Bronchial epithelial cell (primary cell): ENCODE results near the gene KRTAP1-3. TPM values are rescaled to one million over a fixed set of nuclear protein-coding genes. Genes with fewer than 3 reads are reported as not detected.
"Not testable (repeated sequence)": the region's sequence is repeated elsewhere in the genome, so short reads cannot be mapped to it uniquely, and the experiment has no call there.

Source experiments
- DNase-seq: peaks from one replicate; pipeline ENCODE4 v3.0.0-alpha.2; 2010; ENCODE audit warnings: low read depth
- FAIRE-seq: peaks from 2 replicates; lab custom pipeline; 2011; peaks lifted over from hg19 to GRCh38; lab: Jason Lieb, UNC
- H3K27me3 ChIP-seq: 2 replicates; pipeline ENCODE4 v1.5.1; 2011; ENCODE audit warnings: low read length; ENCODE audit not compliant: control insufficient read depth, insufficient read depth
- H3K36me3 ChIP-seq: 2 replicates; pipeline ENCODE4 v1.5.1; 2011; ENCODE audit warnings: low read length; ENCODE audit not compliant: control insufficient read depth, insufficient read depth
- H3K4me3 ChIP-seq: 2 replicates; pipeline ENCODE4 v1.5.1; 2011; ENCODE audit warnings: mild to moderate bottlenecking, low read depth, low read length, control low read depth
- total RNA-seq: library from RNA; depleted of rRNA; stranded (reverse); fragments of >200 nt; gene quantifications from 2 replicates; pipeline ENCODE4 v1.2.1, GENCODE V29; 2014
- TF ChIP-seq, protein P1 (sequence below): IDR thresholded peaks from 2 replicates; pipeline ENCODE4 v1.5.1; 2011; ENCODE audit warnings: mild to moderate bottlenecking, moderate library complexity, low read length, control low read depth, inconsistent platforms; ENCODE audit not compliant: insufficient read depth, severe bottlenecking

KRTAP1-3 gene
- total RNA-seq, 1 donor from 2014 or later: not detected

DNA sequence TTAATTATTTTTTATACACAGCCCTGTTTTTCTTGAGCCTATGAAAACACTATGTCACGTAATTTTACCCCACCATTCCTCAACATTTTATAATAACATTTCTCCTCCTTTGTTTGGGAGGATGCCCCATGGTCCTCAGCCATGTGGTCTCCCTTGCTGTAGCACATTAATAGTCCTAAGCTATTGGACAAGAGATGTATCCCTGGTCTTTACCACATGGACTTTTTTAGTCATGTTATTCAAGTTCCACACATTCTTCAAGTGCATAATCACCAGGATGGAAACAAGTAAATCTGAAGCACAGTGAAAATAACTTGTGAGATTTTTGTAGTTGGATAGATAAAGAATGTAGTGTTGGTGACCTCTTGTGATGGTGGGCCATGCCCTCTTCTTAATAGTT is 27.3 kb upstream of the KRTAP1-3 start:
- DNase-seq (peak; percentile 62), FAIRE-seq (no peak)
- no peaks in the 10 kb centered on the region for H3K36me3 ChIP-seq
- H3K27me3 ChIP-seq: no peaks in the 10 kb centered on the region
- TF ChIP-seq, protein P1, sequence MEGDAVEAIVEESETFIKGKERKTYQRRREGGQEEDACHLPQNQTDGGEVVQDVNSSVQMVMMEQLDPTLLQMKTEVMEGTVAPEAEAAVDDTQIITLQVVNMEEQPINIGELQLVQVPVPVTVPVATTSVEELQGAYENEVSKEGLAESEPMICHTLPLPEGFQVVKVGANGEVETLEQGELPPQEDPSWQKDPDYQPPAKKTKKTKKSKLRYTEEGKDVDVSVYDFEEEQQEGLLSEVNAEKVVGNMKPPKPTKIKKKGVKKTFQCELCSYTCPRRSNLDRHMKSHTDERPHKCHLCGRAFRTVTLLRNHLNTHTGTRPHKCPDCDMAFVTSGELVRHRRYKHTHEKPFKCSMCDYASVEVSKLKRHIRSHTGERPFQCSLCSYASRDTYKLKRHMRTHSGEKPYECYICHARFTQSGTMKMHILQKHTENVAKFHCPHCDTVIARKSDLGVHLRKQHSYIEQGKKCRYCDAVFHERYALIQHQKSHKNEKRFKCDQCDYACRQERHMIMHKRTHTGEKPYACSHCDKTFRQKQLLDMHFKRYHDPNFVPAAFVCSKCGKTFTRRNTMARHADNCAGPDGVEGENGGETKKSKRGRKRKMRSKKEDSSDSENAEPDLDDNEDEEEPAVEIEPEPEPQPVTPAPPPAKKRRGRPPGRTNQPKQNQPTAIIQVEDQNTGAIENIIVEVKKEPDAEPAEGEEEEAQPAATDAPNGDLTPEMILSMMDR: no peak
- no peak overlapping the region for H3K4me3 ChIP-seq

DNA sequence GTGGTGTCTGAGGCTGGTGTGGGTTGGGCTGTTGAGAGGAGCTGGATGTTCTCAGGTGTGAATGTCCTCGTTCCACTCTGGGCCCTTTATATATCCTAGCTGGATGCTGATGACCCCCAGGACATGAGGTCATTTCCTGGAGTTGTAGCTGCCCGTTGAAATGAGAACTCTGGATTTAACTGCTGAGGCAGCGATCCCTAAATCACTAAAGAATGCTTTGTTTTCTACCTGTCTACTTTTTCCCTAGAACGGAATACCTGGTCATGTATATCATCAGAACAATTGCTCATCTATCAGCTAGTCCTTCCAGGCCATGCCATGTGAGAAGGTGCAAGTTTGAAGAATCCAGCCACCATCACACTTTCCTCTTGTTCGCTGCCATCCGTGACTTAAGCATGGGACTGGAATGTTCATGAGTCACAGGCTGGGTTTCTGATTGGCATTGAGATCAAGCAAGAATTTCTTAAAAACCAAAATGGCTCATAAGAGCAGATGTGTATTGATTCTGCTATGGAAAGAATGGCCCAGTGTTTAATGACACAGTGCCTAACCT is 25.5 kb upstream of the KRTAP1-3 start, which contains the start of gene KRTAP2-3:
Gene KRTAP2-3, minus strand, starts transcription at position 63 of the 553 bp plus-strand sequence. CDS start 64 bp downstream, outside the sequence.
- Histone ChIP-seq H3K36me3 (no peaks in the 10 kb centered on the region), H3K4me3 (no peak within 1 kb of the TSS), H3K27me3 (no peaks in the 10 kb centered on the region)
- FAIRE-seq: peak; percentile 91
- peak; percentile 92 for DNase-seq
- TF ChIP-seq, protein P1: no peak

DNA sequence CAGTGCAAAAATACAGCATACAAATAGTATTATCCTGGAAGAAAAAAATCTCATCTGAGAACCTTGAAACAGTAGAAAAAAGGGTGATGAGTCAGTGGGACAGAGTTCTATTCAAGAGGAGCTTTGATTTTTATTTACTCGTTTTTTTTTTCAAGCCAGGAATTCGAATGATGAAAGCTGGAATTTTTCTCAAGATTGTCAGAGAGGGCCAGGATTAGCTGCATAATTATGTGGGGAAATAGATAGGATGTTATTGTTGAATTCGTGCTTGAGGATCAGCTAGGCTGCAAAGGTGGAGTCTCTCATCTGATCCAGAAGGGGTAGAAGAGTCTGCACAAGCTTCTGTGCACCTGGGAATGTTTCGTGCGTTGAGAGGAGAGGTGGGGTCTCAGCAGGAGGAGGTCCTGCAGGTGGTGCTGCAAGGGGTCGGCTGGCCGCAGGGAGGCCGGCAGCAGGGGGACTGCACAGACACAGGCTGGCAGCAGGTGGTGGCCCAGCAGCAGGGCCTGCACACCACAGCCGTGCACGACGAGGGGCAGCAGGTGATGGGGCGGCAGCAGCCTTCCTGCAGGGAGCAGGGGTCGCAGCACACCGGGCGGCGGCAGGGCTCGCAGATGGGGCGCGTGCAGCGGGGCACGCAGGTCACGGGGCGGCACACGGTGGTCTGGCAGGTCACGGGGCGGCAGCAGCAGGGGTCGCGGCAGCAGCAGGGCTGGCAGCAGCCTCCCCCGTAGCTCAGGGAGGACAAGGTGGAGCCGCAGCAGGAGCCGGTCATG is 24.8 kb upstream of the KRTAP1-3 start:
- not testable (repeated sequence) for H3K27me3 ChIP-seq, H3K36me3 ChIP-seq, FAIRE-seq, H3K4me3 ChIP-seq
- DNase-seq: peak; percentile 61

DNA sequence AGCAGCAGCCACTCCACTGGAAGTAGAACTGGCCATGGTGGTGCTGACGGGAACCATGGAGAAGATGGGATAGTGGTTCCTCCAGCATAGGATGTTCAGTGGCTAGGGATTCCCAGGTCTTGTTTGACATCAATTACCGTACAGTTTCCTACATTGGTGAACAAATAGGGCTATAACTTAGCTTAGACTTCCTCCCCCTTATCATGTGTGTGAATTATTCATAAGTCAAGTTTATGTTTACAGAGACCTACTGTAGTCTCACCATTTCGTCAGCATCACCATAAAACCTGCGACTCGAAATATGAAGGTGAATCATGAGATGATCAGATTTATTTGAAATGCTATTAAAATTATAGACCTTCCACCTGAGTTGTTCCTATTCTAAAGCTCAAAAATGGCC is 24.1 kb upstream of the KRTAP1-3 start:
- no peak overlapping the region for H3K4me3 ChIP-seq
- FAIRE-seq: no peak
- H3K36me3 ChIP-seq: no peaks in the 10 kb centered on the region
- no peaks in the 10 kb centered on the region for H3K27me3 ChIP-seq
- TF ChIP-seq, protein P1: no peak
- DNase-seq: no peak

DNA sequence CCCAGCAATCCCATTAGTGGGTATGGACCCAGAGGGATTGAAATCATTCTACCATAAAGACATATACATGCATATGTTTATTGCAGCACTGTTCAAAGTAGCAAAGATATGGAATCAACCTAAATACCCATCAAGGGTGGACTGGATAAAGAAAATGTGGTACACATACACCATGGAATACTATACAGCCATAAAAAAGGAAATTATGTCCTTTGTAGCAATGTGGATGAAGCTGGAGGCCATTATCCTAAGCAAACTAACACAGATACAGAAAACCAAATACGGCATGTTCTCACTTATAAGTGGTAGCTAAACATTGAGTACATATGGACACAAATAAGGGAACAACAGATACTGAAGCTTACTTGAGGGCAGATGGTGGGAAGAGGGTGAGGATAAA is 22.9 kb upstream of the KRTAP1-3 start:
- Histone ChIP-seq H3K4me3 (no peak overlapping the region), H3K36me3 (no peaks in the 10 kb centered on the region), H3K27me3 (no peaks in the 10 kb centered on the region)
- TF ChIP-seq, protein P1: no peak
- DNase-seq: no peak
- no peak for FAIRE-seq

DNA sequence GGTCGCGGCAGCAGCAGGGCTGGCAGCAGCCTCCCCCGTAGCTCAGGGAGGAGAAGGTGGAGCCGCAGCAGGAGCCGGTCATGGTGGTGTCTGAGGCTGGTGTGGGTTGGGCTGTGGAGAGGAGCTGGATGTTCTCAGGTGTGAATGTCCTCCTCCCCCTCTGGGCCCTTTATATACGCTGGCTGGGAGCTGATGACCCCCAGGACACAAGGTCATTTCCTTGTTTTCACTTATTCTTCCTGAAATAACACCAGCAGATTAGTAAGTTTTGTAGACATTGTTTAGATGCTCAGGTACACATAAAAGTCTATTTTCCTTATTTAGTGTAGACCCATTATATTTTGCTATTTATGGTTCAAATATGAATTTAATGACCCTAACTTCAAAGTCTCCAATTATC is 20.5 kb upstream of the KRTAP1-3 start, which contains the start of gene KRTAP2-2:
Gene KRTAP2-2, minus strand, starts transcription at position 101 of the 400 bp plus-strand sequence. Its CDS starts 19 bp downstream, at position 82.
- H3K36me3 ChIP-seq, H3K27me3 ChIP-seq, DNase-seq, FAIRE-seq, H3K4me3 ChIP-seq: not testable (repeated sequence)

DNA sequence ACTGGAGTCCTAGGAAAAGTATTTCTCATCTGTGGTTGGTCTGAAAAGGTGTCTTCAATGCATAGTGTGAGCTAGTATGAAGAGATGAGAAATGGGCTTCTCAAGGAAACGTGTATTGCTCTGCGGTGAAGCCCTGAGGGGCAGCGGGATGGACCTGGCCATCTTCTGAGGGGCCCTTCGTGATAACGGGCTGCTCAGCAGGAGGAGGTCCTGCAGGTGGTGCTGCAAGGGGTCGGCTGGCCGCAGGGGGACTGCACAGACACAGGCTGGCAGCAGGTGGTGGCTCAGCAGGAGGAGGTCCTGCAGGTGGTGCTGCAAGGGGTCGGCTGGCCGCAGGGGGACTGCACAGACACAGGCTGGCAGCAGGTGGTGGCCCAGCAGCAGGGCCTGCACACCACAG is 19.9 kb upstream of the KRTAP1-3 start:
- FAIRE-seq: peak; percentile 23
- not testable (repeated sequence) for H3K36me3 ChIP-seq

More for the DNA sequence above, 19.9 kb upstream of the KRTAP1-3 start:
- H3K4me3 ChIP-seq, H3K27me3 ChIP-seq, DNase-seq: not testable (repeated sequence)
